ENCODE results near the gene LONP2. TPM values are rescaled to one million over a fixed set of nuclear protein-coding genes. Genes with fewer than 3 reads are reported as not detected.

The LONP2 gene
- total and polyA plus RNA-seq, 2 of the 13 experiments (the other 11 are each of a cell fraction or from before 2014, with no cell fraction given): 39.2 to 63.3 TPM

- TF ChIP-seq, protein P1, sequence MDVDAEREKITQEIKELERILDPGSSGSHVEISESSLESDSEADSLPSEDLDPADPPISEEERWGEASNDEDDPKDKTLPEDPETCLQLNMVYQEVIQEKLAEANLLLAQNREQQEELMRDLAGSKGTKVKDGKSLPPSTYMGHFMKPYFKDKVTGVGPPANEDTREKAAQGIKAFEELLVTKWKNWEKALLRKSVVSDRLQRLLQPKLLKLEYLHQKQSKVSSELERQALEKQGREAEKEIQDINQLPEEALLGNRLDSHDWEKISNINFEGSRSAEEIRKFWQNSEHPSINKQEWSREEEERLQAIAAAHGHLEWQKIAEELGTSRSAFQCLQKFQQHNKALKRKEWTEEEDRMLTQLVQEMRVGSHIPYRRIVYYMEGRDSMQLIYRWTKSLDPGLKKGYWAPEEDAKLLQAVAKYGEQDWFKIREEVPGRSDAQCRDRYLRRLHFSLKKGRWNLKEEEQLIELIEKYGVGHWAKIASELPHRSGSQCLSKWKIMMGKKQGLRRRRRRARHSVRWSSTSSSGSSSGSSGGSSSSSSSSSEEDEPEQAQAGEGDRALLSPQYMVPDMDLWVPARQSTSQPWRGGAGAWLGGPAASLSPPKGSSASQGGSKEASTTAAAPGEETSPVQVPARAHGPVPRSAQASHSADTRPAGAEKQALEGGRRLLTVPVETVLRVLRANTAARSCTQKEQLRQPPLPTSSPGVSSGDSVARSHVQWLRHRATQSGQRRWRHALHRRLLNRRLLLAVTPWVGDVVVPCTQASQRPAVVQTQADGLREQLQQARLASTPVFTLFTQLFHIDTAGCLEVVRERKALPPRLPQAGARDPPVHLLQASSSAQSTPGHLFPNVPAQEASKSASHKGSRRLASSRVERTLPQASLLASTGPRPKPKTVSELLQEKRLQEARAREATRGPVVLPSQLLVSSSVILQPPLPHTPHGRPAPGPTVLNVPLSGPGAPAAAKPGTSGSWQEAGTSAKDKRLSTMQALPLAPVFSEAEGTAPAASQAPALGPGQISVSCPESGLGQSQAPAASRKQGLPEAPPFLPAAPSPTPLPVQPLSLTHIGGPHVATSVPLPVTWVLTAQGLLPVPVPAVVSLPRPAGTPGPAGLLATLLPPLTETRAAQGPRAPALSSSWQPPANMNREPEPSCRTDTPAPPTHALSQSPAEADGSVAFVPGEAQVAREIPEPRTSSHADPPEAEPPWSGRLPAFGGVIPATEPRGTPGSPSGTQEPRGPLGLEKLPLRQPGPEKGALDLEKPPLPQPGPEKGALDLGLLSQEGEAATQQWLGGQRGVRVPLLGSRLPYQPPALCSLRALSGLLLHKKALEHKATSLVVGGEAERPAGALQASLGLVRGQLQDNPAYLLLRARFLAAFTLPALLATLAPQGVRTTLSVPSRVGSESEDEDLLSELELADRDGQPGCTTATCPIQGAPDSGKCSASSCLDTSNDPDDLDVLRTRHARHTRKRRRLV (CRISPR knock-in tag; IDR thresholded peaks at IDR 0.05): no peak
- TF ChIP-seq TEAD3 (CRISPR knock-in tag; optimal IDR thresholded peaks at IDR 0.05; ENCODE audit: borderline replicate concordance) (no peak), ZBTB46 (CRISPR knock-in tag; IDR thresholded peaks at IDR 0.05; ENCODE audit: borderline replicate concordance) (no peak), SKI (IDR thresholded peaks at IDR 0.05; ENCODE audit: partially characterized antibody) (peak; percentile 91), ZNF639 (CRISPR knock-in tag; conservative IDR thresholded peaks at IDR 0.05) (peak; percentile 17), ZNF761 (CRISPR knock-in tag; conservative IDR thresholded peaks at IDR 0.05) (peak; percentile 55; the same call in 1 of the 2 replicates), HOXA9 (CRISPR knock-in tag; IDR thresholded peaks at IDR 0.05; ENCODE audit: borderline replicate concordance) (no peak), ZBTB26 (CRISPR knock-in tag; IDR thresholded peaks at IDR 0.05; ENCODE audit: borderline replicate concordance) (0 out of 2 replicates have a peak, but pooled peaks have one; percentile 17), TCF7L2 (IDR thresholded peaks at IDR 0.05; ENCODE audit: low read depth, low read length) (no peak), KDM5B (CRISPR knock-in tag; IDR thresholded peaks at IDR 0.05; ENCODE audit: borderline replicate concordance) (peak; percentile 98), CREB1 (IDR thresholded peaks at IDR 0.05) (no peak), CREB1 (CRISPR knock-in tag; IDR thresholded peaks at IDR 0.05) (no peak), PLRG1 (conservative IDR thresholded peaks at IDR 0.05) (no peak), ZNF530 (CRISPR knock-in tag; IDR thresholded peaks at IDR 0.05; ENCODE audit: low read depth) (no peak)
- TF ChIP-seq, protein P2, sequence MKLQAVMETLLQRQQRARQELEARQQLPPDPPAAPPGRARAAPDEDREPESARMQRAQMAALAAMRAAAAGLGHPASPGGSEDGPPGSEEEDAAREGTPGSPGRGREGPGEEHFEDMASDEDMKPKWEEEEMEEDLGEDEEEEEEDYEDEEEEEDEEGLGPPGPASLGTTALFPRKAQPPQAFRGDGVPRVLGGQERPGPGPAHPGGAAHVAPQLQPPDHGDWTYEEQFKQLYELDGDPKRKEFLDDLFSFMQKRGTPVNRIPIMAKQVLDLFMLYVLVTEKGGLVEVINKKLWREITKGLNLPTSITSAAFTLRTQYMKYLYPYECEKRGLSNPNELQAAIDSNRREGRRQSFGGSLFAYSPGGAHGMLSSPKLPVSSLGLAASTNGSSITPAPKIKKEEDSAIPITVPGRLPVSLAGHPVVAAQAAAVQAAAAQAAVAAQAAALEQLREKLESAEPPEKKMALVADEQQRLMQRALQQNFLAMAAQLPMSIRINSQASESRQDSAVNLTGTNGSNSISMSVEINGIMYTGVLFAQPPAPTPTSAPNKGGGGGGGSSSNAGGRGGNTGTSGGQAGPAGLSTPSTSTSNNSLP (IDR thresholded peaks at IDR 0.05; ENCODE audit: low read depth, low read length): no peak
- TF ChIP-seq, protein P3, sequence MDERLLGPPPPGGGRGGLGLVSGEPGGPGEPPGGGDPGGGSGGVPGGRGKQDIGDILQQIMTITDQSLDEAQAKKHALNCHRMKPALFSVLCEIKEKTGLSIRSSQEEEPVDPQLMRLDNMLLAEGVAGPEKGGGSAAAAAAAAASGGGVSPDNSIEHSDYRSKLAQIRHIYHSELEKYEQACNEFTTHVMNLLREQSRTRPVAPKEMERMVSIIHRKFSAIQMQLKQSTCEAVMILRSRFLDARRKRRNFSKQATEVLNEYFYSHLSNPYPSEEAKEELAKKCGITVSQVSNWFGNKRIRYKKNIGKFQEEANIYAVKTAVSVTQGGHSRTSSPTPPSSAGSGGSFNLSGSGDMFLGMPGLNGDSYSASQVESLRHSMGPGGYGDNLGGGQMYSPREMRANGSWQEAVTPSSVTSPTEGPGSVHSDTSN (CRISPR knock-in tag; IDR thresholded peaks at IDR 0.05): no peak
Observed at GRCh38 chr16:48385253-48386150, 141.4 kb downstream of the LONP2 start, which contains the start of gene SIAH1 (continued).
